ENCODE measurements around the gene FBXL12. TPM values are rescaled to one million over a fixed set of nuclear protein-coding genes. Genes with fewer than 3 reads are reported as not detected.
"Not testable (repeated sequence)": the region's sequence is repeated elsewhere in the genome, so short reads cannot be mapped to it uniquely, and the experiment has no call there.

The FBXL12 gene
- total RNA-seq, 2 donors from 2014 or later, result 30.7 to 36.0 TPM

- DNase-seq (ENCODE audit: low spot score in 2 of 2), result no peak
- peaks cover 0 to 6% of the 10 kb centered on the region in 2 donors for H3K9me3 Mint-ChIP-seq
- ATAC-seq, result no peak
- peak overlapping the region in 1 of 2 donors; percentile 96 for H3K27ac Mint-ChIP-seq
- peaks cover 0 to 5% of the 10 kb centered on the region in 2 donors for H3K36me3 Mint-ChIP-seq
Observed at GRCh38 chr19:9786819-9787218, 32.1 kb downstream of the FBXL12 start.

- no peak for ATAC-seq
- no peak for DNase-seq (ENCODE audit: low spot score in 2 of 2)
- peaks cover 0 to 6% of the 10 kb centered on the region in 2 donors for H3K9me3 Mint-ChIP-seq
- peaks cover 0 to 5% of the 10 kb centered on the region in 2 donors for H3K36me3 Mint-ChIP-seq
- peak overlapping the region in 1 of 2 donors; percentile 96 for H3K27ac Mint-ChIP-seq
Observed at GRCh38 chr19:9786342-9786741, 32.5 kb downstream of the FBXL12 start.

- ATAC-seq (peak; percentile 82 to 85), DNase-seq (ENCODE audit: low spot score in 2 of 2) (peak; percentile 93 to 95)
- Mint-ChIP-seq H3K27ac (peak overlapping the region; percentile 96 to 97), H3K36me3 (peaks cover 0 to 8% of the 10 kb centered on the region in 2 donors), H3K9me3 (peaks cover 0 to 6% of the 10 kb centered on the region in 2 donors)
Observed at GRCh38 chr19:9785367-9786331, 33.2 kb downstream of the FBXL12 start.

GRCh38 chr19:9784163-9784496 lies 34.7 kb downstream of the FBXL12 start:
- H3K9me3 Mint-ChIP-seq; DNase-seq (ENCODE audit: low spot score in 2 of 2); H3K36me3 Mint-ChIP-seq; ATAC-seq: not testable (repeated sequence)
- peak overlapping the region in 1 of 2 donors; percentile 96 for H3K27ac Mint-ChIP-seq

- Mint-ChIP-seq H3K9me3 (peaks cover 6 to 13% of the 10 kb centered on the region in 2 donors), H3K36me3 (peaks cover 6 to 16% of the 10 kb centered on the region in 2 donors), H3K27ac (peak overlapping the region in 1 of 2 donors; percentile 67)
- ATAC-seq (no peak), DNase-seq (ENCODE audit: low spot score in 2 of 2) (no peak)
Observed at GRCh38 chr19:9782338-9782737, 36.5 kb downstream of the FBXL12 start.

- DNase-seq (ENCODE audit: low spot score in 2 of 2), result peak; percentile 88 to 95
- peaks cover 14 to 22% of the 10 kb centered on the region in 2 donors for H3K36me3 Mint-ChIP-seq
- H3K27ac Mint-ChIP-seq, result peak within 1 kb of the TSS; percentile 95 to 98
- H3K9me3 Mint-ChIP-seq, result peaks cover 2 to 10% of the 10 kb centered on the region in 2 donors
- ATAC-seq, result peak; percentile 99
Observed at GRCh38 chr19:9768175-9769112, 50.4 kb downstream of the FBXL12 start, which contains the start of gene ZNF846. Gene ZNF846 (minus strand): TSS chr19:9768738. CDS start chr19:9764950, 3,788 bp downstream.

Other genes starting within 250 kb of the FBXL12 start
- 10 to 100 TPM; 68.6 to 87.1 TPM for gene ZNF121, start 234.6 kb downstream of the FBXL12 start, total RNA-seq
- 10 to 100 TPM; 28.6 to 49.1 TPM for gene ZNF561, start 197.8 kb downstream of the FBXL12 start, total RNA-seq
- 10 to 100 TPM; 24.2 to 73.4 TPM for gene ZNF562, start 144.0 kb downstream of the FBXL12 start, total RNA-seq
- gene ZNF846, start 50.3 kb downstream of the FBXL12 start, total RNA-seq, result 1 to 10 TPM; 5.2 to 5.8 TPM
- gene UBL5, start 8.8 kb upstream of the FBXL12 start, total RNA-seq, result 100 to 1,000 TPM; 268 to 366 TPM
- gene PIN1, start 16.2 kb upstream of the FBXL12 start, total RNA-seq, result 100 to 1,000 TPM in 1 of 2 donors, 10 to 100 TPM in 1; 75.7 to 100 TPM
- gene OLFM2, start 117.4 kb upstream of the FBXL12 start, total RNA-seq, result 1 to 10 TPM; 1.7 to 5.0 TPM
- under 1 TPM; 0.12 to 0.87 TPM for gene COL5A3, start 191.4 kb upstream of the FBXL12 start, total RNA-seq
- gene RDH8, start 194.4 kb upstream of the FBXL12 start, total RNA-seq, result not detected